Middle frontal gyrus (tissue), 1 donor: Measurements from ENCODE around the gene ARCN1.

Source experiments
- DNase-seq: peaks from one replicate; pipeline ENCODE4 v3.0.0-alpha.2; 2015; ENCODE audit warnings: low spot score; ENCODE audit errors: extremely low spot score

Gene ARCN1

DNA sequence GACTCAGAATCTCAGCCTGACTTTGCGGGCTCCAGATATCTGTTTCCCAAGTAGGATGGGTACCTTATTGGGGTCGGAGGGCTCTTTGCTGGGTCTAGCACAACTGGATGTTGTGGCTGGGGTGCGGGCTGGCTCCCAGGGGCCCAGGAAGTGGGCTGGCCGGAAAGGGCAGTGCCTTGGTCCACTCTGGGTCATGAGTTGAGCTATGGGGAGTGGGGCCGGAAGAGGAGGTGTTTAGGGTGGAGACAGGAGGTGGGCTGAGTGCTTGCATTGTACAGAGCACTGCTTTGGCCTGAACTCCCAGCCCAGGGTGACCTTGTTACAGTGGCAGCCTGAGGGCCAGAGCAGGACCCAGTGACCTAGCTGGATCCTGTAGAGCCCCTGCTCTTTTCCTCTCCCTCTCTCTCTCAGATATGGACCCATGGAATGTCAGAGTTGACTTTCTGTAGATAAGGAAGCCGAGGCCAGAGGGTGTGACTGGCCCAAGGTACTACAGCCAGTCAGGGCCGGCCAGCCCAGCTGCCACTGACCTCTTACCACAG lies 48.4 kb downstream of the ARCN1 start:
- no peak for DNase-seq

DNA sequence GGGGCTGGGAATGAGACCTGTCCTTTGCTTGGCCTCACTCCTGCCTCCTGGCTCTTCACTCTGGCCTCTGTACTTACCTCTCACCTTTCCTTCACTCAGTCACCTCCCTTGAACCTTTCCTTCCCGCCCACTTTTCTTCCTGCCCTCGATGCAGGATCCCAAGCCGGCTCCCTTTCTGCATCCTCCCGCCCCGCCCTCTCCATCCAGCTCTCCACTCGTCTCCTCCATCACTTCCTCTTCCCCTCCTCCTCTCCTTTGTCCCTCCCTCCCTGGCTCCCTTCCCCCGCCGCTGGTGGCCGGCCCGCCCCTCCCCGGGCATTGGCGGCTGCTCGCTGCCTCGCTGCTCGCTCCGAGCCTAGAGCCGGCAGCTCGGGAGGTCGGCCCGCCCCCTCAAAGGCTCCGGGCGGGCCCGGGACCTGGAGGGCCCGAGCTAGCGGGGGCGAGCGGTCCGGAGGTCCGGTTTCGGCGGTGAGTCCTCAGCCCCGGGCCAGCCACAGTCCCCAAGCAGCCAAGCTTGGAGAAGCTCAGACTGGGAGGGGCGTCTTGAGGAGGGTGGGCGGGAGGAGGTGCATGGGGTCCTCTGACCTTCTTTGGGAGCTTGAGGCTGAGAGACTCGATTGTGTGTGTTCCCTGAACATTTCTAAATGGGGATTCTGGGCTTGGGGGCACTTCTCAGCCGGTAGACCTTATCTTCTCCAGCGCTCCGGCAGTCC lies 49.0 kb downstream of the ARCN1 start:
- peak; percentile 71 for DNase-seq

DNA sequence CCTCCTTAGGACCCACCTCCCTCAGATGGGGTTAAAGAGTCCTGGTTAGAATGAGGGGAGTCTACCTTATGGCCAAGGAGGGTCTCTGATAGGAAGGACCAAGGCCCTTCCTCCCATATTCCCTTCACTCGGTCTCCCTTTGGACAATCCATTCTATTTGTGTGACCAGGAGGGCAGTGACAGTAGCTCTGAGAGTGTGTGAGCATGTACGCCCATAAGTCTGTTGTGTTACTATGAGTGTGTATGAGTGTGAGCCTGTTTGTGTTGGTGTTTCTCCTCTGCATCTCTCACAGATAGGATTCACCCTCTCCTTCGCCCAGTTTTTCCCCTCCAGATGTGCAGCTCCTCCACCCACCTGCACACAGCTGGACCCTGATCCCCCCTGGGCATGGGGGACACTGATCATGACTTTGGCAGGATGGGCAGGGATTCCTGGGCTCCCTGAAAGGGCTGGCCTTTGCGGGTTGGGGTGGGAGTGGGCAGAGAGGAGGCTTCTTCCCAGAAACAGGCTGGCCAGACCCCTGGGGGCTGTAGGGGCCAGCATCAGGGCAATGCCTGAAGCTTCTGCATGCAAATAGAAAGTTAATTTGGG lies 49.7 kb downstream of the ARCN1 start:
- DNase-seq, result no peak

DNA sequence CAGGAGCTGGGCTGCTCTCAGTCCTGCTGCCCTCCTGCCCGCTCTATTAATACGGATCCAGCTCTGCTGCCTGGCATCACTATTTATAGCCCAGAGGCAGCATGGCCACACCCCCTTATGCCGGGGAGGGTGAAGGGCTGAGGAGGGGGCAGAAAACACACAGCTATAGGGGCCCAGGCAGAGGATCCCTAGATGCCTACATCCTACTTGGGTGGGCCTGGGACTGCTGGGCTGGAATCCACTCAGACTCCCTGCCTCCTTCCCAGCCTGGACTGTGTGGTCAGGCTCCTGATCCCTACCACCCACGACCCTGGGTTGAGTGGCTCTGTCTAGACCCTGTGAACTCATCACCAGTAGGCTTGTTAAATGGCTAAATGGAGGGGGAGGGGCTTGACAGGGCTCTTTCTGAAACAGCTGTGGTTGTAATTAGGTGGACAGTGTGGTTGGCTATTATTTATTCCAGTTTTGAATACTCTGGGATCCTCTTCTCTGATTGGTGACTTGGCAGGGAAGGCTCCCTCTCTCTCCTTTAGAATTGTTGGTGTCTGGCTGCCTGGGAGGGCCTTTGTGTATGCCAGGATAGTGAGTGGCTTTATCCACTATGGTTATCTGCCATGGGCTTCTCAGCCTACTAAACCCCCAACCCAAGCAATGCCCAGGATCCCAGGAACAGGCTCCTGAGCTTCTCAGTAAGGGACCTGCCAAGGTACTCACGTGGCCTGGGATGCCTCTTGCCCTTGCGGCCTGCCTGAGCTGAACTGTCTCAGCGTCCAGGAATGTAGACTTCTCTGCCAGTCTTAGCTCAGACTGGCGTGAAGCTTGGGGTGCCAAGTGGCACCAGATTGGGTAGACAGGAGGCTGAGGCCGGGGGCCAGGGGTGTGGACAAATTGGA lies 50.4 kb downstream of the ARCN1 start:
- no peak for DNase-seq

DNA sequence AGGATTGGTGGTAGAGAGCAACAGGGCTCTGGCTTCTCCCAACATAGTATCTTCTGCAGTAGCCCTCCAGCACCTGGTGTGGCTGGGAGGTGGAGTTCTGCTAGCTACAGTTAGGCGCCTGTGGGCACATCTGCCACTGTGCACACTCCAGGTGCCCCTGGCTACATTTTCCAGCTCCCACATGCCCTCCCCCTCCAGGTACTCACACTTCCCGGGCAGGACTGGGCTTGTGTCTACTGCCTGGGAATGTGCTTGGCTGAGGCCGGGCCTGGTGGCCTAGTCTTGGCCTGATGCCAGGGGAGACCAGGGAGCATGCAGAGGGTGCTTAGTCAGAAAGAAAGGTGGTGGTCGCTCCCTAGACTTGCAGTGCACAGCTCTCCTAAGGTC lies 51.1 kb downstream of the ARCN1 start:
- no peak for DNase-seq

DNA sequence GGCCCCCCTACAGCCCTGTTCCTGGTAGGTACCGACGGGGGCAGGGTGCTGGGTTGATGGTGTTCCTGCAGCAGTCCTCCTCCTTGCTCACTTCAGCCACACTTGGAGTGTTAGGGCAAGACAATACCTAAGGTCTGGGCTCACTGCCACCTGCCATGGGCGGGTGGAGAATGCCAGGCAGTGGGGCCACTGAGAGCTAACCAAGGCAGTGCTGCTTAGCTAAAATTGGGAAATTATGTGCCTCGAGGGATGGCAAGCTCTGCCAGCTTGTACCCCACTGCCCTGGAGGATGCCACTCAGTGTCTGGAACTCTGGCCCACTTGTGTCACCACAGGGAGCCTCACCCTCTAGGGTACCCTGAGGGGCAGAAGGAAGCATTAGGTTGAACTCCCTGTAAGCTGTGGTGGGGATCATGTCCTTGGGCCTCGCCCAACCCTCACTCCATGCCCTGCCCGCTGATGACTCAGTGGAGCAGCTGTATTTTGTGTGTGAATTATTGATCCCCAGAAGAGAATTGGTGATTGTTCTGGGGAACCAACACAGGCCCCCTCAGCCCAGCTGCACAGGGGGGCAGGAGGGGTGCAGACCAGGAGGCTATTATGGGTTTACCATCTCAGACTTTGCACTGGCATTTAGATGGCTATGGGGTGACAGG lies 53.0 kb downstream of the ARCN1 start:
- no peak for DNase-seq

DNA sequence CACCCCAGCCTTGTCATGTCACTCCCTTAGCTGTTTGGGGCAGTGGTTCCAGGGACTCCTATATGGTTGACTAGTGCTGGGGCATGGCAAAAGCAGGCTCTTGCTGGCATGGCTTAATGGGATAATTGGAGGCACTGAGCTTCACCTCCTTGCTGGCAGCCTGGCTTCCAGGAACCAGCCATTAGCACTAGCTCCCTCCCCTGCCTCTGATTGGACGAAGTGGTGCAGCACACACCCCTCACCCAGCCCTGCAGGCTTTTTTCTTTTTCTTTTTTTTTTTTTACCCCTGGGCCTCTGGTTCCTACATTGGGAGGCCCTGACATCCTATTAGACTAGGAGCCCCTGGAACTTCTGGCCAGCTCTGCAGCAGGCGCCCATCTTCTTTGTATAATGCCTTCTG lies 53.8 kb downstream of the ARCN1 start:
- DNase-seq, result no peak

DNA sequence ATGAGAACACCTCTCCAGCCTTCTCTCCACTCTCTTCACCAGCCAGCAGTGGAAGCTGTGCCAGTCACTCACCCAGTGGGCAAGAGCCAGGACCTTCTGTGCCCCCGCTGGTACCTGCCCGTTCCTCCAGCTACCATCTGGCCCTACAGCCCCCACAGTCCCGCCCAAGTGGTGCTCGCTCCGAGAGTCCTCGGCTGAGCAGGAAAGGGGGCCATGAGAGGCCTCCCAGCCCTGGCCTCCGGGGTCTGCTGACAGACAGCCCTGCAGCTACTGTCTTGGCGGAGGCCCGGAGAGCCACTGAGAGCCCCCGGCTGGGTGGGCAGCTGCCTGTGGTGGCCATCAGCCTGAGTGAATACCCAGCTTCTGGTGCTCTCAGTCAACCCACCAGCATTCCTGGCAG lies 55.4 kb downstream of the ARCN1 start:
- no peak for DNase-seq

DNA sequence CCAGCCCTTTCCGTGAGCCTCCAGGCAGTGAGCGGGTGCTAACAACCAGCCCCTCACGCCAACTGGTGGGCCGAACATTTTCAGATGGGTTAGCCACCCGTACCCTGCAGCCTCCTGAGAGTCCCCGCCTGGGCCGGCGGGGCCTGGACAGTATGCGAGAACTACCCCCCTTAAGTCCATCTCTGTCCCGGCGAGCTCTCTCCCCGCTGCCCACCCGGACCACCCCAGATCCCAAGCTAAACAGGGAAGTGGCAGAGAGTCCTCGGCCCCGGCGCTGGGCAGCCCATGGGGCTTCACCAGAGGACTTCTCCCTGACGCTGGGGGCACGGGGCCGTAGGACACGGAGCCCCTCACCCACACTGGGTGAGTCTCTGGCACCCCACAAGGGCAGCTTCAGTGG lies 55.8 kb downstream of the ARCN1 start:
- no peak for DNase-seq

DNA sequence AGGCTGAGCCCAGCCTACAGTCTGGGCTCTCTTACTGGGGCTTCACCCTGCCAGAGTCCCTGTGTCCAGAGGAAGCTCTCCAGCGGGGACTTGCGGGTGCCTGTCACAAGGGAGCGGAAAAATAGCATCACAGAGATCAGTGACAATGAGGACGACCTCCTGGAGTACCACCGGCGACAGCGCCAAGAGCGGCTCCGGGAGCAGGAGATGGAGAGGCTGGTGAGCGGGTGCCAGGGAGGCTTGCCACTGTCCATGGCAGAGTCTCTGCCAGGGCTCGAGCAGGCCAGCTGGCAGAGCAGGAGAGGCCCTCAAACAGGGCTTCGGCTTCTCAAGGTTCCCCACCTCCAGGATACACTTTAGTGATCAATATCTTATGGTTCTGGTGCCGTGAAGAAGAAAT lies 56.2 kb downstream of the ARCN1 start:
- no peak for DNase-seq

DNA sequence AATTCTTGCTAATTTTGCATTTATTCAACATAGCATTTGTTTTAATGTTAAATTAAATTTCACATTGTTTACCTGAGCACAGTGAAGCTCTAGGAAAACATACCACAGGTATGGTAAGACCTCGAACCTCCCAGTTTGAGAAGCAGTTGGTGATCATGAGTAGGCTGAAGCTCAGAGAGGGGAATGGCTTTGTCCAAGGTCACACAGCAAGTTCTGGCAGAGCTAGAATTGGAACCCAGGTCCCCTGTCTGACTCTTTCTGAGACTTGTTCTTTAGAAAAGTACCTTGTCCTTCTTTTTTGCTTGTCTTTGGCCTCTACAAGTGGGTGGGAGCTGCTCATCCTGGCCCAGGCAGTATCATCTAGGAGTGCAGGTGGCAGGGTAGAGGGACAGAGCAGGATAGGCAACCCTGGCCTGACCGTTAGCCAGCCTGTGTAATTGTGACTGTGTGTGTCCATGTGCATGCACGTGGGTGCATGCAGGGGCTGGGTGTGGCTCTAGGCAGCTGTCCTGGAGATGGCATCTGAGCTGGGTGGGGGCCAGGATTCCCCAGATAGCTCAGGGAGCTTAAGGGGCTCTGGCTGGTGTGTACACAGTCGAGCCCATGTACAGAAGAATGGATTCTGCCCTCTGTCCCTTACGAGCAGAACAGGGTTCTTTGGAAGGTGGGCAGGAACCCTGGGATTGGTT lies 56.8 kb downstream of the ARCN1 start:
- DNase-seq, result no peak

DNA sequence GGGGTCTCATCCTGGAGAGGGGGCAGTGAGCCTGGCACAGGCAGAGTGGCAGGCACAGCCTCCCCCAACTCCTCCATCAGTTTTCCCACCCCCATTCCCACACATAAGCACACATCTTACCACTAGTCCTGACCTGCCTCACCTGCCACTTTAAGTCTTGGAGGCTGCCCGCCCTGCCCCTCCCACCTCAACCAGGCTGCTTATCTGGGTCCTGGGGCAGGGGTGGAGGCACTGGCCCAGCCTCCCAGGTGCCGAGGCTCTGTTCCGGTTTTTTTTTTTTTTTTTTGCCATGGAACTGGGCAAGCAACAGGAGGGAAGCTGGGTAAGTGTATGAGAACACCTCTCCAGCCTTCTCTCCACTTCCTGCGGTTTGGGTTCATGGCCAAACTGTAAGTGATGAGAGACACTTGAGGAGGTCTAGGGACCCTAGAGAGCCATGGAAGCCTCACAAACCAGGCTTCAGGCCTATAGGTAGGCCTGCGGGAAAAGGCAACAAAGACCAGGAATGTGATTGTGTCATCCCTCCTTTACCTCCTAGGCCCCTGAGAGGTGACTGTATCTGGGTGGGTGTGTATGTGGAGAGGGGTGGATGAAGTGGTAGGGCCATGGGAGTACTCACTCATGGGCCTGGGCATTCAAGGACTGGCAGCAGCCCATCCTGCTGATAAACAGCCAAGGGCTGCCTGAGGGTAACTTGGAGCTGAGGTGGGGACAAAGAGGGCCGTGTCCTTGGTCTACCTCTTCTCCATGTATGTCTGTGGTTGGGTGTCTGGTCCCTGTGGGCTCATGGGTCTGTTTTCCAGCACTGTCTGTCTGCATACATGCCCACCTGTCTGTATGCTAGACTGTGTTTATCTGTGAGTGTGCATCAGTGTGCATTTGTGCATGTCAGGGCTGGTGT lies 57.8 kb downstream of the ARCN1 start:
- DNase-seq, result no peak

DNA sequence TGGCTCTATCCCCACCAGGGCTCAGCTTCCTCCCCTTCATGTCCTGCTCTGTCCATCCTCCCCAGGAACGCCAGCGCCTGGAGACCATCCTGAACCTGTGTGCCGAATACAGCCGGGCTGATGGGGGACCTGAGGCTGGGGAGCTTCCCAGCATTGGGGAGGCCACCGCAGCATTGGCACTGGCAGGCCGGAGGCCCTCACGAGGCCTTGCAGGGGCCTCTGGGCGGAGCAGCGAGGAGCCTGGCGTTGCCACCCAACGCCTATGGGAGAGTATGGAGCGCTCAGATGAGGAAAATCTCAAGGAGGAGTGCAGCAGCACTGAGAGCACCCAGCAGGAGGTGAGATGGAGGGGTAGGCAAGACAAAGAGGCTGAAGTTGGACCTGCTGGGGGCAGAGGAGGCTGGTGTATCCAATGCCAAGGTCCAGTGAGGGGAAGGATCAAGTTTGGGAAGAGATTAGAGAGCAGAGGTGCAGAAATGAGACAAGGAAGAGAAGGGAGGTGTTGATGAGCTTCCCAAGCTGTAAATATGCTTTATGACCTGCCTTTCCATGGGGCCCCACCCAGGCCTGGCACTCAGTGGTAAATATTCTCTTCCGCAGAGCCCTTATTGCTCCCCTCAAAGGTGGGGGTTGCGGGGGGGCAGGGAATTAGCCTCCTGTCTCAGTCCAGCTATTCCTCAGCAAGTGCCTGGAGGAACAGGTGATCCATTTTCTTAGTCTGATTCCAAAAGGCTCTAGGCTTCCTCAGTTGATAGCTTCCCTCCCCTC lies 59.1 kb downstream of the ARCN1 start:
- DNase-seq, result no peak

DNA sequence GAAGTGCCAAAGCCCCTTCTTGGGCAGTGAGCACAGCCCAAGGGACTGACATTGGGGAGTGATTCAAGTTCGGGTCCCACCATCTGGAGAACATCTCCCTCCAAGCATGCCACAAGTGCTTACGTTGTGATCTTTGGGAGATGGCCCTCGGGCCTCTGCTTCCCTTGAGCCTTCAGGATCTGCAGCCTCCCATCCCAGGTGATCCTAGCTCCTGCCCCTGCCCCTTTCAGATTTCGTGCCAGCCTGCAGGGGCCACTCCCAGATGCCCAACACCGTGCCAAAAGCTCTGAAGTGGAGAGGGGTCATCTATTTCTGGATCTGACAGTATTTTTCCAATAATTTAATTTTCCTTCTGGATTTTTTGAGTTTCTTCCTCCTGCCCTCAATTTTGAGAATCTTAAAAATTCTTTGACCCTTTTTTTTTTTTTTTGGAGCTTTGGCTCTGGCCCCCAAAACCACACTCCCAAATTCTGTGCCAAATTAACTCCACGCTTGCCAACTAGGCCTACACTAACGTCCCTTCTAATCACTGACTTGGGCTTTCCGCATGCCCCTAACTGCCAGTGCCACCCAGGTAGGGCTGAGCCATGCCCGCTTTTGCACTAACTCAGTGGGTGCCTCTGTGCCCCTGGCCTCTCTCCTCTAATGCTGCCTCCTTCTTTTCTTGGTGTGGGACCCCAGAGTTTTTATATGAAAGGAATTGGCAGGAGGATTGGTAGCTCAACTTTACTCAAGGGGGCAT lies 60.5 kb downstream of the ARCN1 start:
- DNase-seq, result no peak

DNA sequence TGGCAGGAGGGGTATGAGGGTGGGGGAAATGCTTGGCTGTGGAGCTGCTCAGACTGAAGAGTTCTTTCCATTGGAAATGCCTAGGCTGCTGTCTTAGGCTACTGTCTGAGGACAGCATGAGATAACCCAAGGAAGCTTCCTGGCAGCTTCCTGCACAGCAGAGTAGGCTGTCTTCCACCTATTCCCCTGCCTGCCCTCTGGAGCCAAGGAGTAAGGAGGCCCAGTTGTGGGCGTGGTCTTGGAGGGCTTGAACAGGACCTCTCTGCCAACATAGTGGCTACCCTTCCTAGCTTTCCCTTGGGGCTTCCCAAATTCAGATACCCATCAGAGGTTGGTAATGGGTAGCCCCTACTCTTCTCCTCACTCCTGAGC lies 61.1 kb downstream of the ARCN1 start:
- DNase-seq, result no peak

DNA sequence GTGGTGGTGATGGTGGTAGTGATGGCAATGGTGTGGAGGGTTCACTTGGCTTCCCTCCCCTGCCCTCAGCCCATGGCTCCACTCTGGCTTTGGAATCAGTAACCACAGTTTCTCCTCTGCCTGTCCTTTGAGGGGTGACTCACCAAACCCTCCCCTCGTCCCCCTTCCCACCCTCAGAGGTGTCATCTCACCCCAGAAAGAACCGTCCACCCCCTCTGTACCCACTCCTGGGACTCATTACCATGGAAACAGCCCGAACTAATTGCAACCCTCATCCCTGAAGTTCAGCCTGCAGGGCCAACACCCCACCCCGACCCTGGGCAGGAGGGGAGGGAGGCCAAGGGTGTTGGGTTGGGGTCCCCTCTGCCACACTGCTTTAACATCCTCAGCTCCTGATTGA lies 61.8 kb downstream of the ARCN1 start:
- no peak for DNase-seq

DNA sequence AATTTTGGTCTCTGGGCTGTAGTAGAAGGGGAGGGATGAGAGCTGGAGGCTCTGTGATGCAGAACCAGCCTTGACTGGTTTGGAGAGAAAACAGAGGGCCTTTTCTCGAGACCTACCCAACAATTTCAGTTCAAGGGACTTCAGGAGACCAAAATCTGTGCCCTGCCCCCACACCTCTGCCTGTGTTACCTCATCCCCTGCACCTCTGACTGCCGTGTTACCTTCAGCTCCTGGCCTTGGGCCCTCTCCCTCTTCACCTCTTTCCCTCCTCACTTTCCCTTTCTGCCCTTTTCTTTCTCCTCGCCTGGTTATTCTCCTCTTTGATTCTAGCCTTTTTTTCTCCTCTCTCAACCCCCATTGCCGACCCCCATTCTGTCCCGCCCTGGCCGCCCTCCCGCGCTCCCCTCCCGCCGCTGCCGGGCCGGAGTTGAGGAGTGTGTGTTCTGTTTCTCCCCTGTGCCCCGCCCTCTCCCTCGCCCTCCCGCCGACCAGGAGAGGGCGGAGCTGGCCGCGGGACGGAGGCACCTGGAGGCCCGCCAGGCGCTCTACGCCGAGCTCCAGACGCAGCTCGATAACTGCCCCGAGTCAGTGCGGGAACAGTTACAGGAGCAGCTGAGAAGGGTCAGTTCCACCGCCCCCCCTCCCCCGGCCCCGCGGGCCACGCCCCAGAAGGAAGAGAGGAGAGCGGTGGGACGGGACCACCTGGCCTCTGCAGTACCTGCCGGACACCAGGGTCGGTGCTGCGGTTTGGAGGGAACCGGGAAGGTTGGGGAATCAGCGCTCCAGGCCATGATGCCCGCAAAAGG lies 62.4 kb downstream of the ARCN1 start:
- no peak for DNase-seq

DNA sequence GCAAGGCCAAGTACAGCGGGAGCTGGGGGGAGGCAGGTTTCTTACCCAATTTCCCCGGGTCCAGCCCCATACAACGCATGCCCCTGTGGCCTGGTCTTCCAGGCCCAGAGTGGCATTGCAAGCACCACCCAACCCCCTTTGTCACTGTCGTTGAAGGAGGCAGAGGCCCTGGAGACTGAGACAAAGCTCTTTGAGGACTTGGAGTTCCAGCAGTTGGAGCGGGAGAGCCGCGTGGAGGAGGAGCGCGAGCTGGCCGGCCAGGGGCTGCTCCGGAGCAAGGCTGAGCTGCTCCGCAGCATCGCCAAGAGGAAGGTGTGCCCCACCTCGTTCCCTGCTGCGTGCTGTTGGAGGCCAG lies 63.0 kb downstream of the ARCN1 start:
- no peak for DNase-seq
